ENCODE results near the gene SNAP23.
A peak's percentile ranks its signal among the peaks of the same experiment; 100 is the strongest.
"Not testable (repeated sequence)": the region's sequence is repeated elsewhere in the genome, so short reads cannot be mapped to it uniquely, and the experiment has no call there.

Gene SNAP23

DNA sequence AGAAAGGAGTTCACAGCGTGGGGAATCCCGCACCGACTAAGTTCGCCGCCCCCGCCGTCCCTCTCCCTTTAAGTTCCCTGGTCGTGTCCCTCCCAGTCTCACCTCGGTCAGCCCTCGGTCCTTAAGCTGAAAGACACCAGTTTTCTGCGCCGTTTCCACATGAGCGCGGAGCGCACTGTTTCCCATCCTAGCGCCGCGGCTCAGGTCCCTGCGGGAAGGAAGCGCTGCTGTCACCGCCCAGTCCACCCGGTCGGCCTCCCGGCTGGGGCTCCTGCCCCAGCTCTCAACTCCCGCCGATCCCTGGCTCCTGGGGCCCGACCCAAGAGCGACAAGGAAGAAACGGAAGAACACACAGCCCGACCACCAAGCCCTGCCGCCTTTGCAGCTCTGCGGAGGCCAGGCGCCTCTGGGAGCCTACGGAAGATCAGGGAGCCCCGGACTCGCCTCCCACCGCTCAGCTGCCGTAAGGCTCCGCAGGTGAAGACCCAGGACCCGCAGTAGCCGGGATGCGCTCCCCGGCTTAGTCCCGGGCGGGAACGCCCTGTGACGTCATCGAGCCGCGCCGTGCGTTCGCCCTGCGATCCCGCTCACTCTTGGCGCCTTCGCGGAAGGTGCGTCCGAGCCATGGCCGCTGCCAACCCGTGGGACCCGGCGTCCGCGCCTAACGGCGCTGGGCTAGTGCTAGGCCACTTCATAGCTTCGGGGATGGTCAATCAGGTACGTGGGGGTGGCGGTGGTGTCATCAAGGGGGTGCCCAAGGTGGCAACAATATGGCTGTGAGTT lies 53.0 kb downstream of the SNAP23 start, which contains the start of the genes HAUS2 and LRRC57:
Gene HAUS2 (plus strand): TSS at position 590 of the 783 bp plus-strand sequence. CDS start 35 bp downstream, at position 625.
Gene LRRC57 (minus strand): TSS at position 545 of the 783 bp plus-strand sequence. CDS start 359 bp downstream, at position 186.
- DNase-seq (ENCODE audit: insufficient read length, low spot score), result peak; percentile 93
- TF ChIP-seq CTCF (IDR thresholded peaks at IDR 0.05; ENCODE audit: insufficient read depth, missing control alignments), result no peak
- no peak for FAIRE-seq

DNA sequence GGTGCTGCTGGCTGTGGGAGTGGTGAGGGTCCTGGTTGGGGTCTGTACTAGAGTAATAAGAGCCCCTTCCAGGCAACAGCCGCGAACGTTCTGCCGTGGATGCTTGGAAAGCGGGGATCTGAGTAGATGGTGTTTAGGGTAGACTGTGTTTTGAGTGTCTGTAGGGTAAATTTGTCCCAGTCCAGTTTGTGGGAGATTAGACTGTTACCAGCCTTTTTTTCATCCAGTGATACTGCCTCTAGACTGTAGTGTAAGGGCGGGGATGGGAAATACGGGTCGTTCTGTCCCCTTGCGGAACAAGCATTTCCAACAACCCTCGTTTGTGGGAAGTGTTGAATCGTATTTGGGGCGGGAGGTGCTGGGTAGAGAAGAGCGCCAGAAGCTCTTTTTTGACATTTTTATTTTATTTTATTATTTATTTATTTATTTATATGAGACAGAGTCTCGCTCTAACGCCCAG lies 53.6 kb downstream of the SNAP23 start:
- TF ChIP-seq CTCF (IDR thresholded peaks at IDR 0.05; ENCODE audit: insufficient read depth, missing control alignments), result no peak
- FAIRE-seq (no peak), DNase-seq (ENCODE audit: insufficient read length, low spot score) (no peak)

- no peak for DNase-seq (ENCODE audit: insufficient read length, low spot score)
- no peak for TF ChIP-seq CTCF (IDR thresholded peaks at IDR 0.05; ENCODE audit: insufficient read depth, missing control alignments)
- no peak for FAIRE-seq
Measured at GRCh38 chr15:42549741-42550392, 54.4 kb downstream of the SNAP23 start.

DNA sequence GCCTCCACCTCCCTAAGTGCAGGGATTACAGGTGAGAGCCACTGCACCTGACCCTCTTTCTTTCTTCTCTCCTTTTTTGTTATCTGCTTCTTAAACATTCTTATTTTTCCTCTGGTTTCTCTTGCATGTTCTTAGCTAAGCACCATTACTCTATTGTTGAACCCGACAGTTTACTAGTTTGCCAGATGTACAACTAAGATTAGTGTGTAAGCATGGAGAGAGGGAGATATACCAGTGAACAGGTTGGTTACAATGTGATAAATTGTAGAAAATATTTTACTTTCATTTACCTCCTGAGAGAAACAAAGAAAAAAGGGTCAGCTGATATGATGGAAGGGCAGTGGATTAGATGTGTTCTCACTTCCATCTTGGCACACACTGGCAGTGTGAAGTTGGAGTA lies 58.1 kb downstream of the SNAP23 start:
- no peak for TF ChIP-seq CTCF (IDR thresholded peaks at IDR 0.05; ENCODE audit: insufficient read depth, missing control alignments)
- DNase-seq (ENCODE audit: insufficient read length, low spot score) (no peak), FAIRE-seq (no peak)

- not testable (repeated sequence) for FAIRE-seq
Measured at GRCh38 chr15:42556550-42557207, 61.2 kb downstream of the SNAP23 start.

DNA sequence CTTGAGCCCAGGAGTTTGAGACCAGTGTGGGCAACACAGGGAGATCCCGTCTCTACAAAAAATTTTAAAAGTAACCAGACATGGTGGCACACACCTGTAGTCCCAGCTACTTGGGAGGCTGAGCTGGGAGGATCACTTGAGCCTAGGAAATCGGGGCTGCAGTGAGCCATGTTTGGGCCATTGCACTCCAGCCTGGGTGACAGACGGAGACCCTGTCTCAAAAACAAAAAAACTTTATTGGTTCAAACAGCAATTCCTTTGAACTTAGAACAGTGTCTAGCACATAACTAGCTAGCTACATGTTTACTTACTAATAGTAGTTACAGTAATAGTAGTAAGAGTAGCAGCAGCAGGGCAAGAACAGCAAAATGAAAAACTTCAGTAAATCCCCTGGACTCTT lies 63.3 kb downstream of the SNAP23 start:
- TF ChIP-seq CTCF (IDR thresholded peaks at IDR 0.05; ENCODE audit: insufficient read depth, missing control alignments), result no peak
- FAIRE-seq, result no peak
- no peak for DNase-seq (ENCODE audit: insufficient read length, low spot score)

More at GRCh38 chr15:42556550-42557207, 61.2 kb downstream of the SNAP23 start:
- DNase-seq (ENCODE audit: insufficient read length, low spot score), result not testable (repeated sequence)

Measured in D721Med (cell line).